ENCODE data around the gene SLC31A2.
"Not testable (repeated sequence)": the region's sequence is repeated elsewhere in the genome, so short reads cannot be mapped to it uniquely, and the experiment has no call there.

DNA sequence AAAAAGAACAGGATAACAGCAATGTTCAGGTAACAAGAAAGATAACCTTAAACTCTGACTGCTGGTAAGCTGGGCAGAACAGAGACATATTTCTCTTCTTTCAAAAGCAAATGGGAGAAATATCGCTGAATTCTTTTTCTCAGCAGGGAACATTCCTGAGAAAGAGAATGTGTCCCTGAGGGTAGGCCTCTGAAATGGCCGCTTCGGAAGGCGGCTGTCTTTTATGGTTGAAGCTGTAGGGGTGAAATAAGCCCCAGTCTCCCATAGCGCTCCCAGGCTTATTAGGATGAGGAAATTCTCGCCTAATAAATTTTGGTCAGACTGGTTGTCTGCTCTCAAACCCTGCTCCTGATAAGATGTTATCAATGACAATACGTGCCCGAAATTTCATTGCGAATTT, 9.9 kb upstream of the SLC31A2 start:
- TF ChIP-seq, protein P1, sequence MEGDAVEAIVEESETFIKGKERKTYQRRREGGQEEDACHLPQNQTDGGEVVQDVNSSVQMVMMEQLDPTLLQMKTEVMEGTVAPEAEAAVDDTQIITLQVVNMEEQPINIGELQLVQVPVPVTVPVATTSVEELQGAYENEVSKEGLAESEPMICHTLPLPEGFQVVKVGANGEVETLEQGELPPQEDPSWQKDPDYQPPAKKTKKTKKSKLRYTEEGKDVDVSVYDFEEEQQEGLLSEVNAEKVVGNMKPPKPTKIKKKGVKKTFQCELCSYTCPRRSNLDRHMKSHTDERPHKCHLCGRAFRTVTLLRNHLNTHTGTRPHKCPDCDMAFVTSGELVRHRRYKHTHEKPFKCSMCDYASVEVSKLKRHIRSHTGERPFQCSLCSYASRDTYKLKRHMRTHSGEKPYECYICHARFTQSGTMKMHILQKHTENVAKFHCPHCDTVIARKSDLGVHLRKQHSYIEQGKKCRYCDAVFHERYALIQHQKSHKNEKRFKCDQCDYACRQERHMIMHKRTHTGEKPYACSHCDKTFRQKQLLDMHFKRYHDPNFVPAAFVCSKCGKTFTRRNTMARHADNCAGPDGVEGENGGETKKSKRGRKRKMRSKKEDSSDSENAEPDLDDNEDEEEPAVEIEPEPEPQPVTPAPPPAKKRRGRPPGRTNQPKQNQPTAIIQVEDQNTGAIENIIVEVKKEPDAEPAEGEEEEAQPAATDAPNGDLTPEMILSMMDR (IDR thresholded peaks at IDR 0.05; ENCODE audit: low read depth, low read length, poor library complexity, severe bottlenecking) = not testable (repeated sequence)
- not testable (repeated sequence) for TF ChIP-seq EZH2phosphoT487 (IDR thresholded peaks at IDR 0.05; ENCODE audit: borderline replicate concordance, low read length)
